Activated B cell treated with CpG ODN at 0.5 μM for 24 hours (primary cell): ENCODE measurements around the gene NR1H3. TPM values are rescaled to one million over a fixed set of nuclear protein-coding genes. Genes with fewer than 3 reads are reported as not detected.
"Not testable (repeated sequence)": the region's sequence is repeated elsewhere in the genome, so short reads cannot be mapped to it uniquely, and the experiment has no call there.

Experiments
- ATAC-seq: fragments of 200-7000 bp; cut with Tn5 transposase; one replicate; pipeline ENCODE4 v1.10.0; 2021; ENCODE audit warnings: low read depth, mild to moderate bottlenecking, moderate library complexity
- CTCF ChIA-PET: fragments of 350-600 bp; sonication (Branson Sonifier 250); formaldehyde crosslinking; loops from one replicate; lab custom pipeline; 2021; ENCODE audit warnings: antibody characterized with exemption; lab: Charles Lee
- POLR2A ChIA-PET: fragments of 350-600 bp; sonication (Branson Sonifier 250); formaldehyde crosslinking; loops from one replicate; lab custom pipeline; 2021; ENCODE audit warnings: antibody characterized with exemption; lab: Charles Lee
- DNase-seq: peaks from one replicate; pipeline ENCODE4 v3.0.0; 2022
- H3K27ac Mint-ChIP-seq: one replicate; pipeline ENCODE4 v1.8.0; 2020; ENCODE audit warnings: mixed read lengths
- H3K27me3 Mint-ChIP-seq: one replicate; pipeline ENCODE4 v1.8.0; 2021; ENCODE audit warnings: mixed read lengths
- H3K36me3 Mint-ChIP-seq: one replicate; pipeline ENCODE4 v1.8.0; 2021; ENCODE audit warnings: low read depth, mixed read lengths
- H3K4me1 Mint-ChIP-seq: one replicate; pipeline ENCODE4 v1.8.0; 2021; ENCODE audit warnings: mixed read lengths
- H3K4me3 Mint-ChIP-seq: one replicate; pipeline ENCODE4 v1.8.0; 2020; ENCODE audit warnings: mild to moderate bottlenecking, mixed read lengths
- H3K9me3 Mint-ChIP-seq: one replicate; pipeline ENCODE4 v1.8.0; 2020; ENCODE audit warnings: mixed read lengths
- CTCF ChIP-seq: fragments of 200-600 bp; IDR thresholded peaks from one replicate; pipeline ENCODE4 v1.8.0; 2022; ENCODE audit warnings: antibody characterized with exemption, mild to moderate bottlenecking
- intact Hi-C: fragments of 100-400 bp; cut with micrococcal nuclease; formaldehyde crosslinking; loops from one replicate; pipeline ENCODE4 v1.15.1; 2024
- total RNA-seq: library from RNA; stranded (reverse); gene quantifications from 2 replicates; pipeline ENCODE4 v1.2.3, GENCODE V29; 2022

Gene NR1H3
- total RNA-seq, result 3.9 and 4.9 TPM in 2 replicates

- H3K9me3 Mint-ChIP-seq, result no peaks in the 10 kb centered on the region
- peak; percentile 31 for ATAC-seq
- ChIA-PET CTCF (interaction anchor here (4.2 kb wide), 1 partner anchor 79 kb away, joined by 40 read pairs; the partner anchor contains the start of gene ARFGAP2), POLR2A (interaction anchor here (1.2 kb wide), 1 partner anchor 9 kb away, joined by 3 read pairs; the partner anchor contains the start of gene ACP2)
- peaks cover 2% of the 10 kb centered on the region for H3K4me1 Mint-ChIP-seq
- no peak for TF ChIP-seq CTCF
- H3K4me3 Mint-ChIP-seq, result no peak within 1 kb of the TSS
- intact Hi-C loops, result no loop called here
- DNase-seq, result no peak
- H3K27ac Mint-ChIP-seq, result no peak within 1 kb of the TSS
- no peaks in the 10 kb centered on the region for H3K27me3 Mint-ChIP-seq
- H3K36me3 Mint-ChIP-seq, result peaks cover 2% of the 10 kb centered on the region
These were observed at the start of gene NR1H3 for GRCh38 chr11:47257517-47258316. Gene NR1H3, plus strand, starts transcription at chr11:47257996. Its CDS starts 1,221 bp downstream, at chr11:47259217.

GRCh38 chr11:47208008-47208552 is 49.7 kb upstream of the NR1H3 start:
- H3K27me3 Mint-ChIP-seq, H3K27ac Mint-ChIP-seq, ATAC-seq, intact Hi-C loops, DNase-seq, H3K9me3 Mint-ChIP-seq, CTCF ChIA-PET, H3K4me1 Mint-ChIP-seq, H3K4me3 Mint-ChIP-seq, H3K36me3 Mint-ChIP-seq: not testable (repeated sequence)
- POLR2A ChIA-PET, result interaction anchor here (0.7 kb wide), 2 partner anchors 787 to 793 kb away, joined by 3 read pairs; no protein-coding TSS in a partner anchor

- ChIA-PET POLR2A (no interaction called here), CTCF (no interaction called here)
- no peak overlapping the region for H3K27ac Mint-ChIP-seq
- no peaks in the 10 kb centered on the region for H3K36me3 Mint-ChIP-seq
- no peaks in the 10 kb centered on the region for H3K9me3 Mint-ChIP-seq
- no peak for ATAC-seq
- DNase-seq, result no peak
- TF ChIP-seq CTCF, result no peak
- no peaks in the 10 kb centered on the region for H3K27me3 Mint-ChIP-seq
- H3K4me3 Mint-ChIP-seq, result no peak overlapping the region
- no peaks in the 10 kb centered on the region for H3K4me1 Mint-ChIP-seq
- intact Hi-C loops, result no loop called here
These were observed 49.2 kb upstream of the NR1H3 start for GRCh38 chr11:47208628-47209027.

GRCh38 chr11:47212938-47213337 is 44.9 kb upstream of the NR1H3 start:
- Mint-ChIP-seq H3K27ac (no peak overlapping the region), H3K27me3 (no peaks in the 10 kb centered on the region), H3K4me1 (peaks cover 24% of the 10 kb centered on the region), H3K36me3 (peaks cover 19% of the 10 kb centered on the region), H3K4me3 (no peak overlapping the region), H3K9me3 (no peaks in the 10 kb centered on the region)
- DNase-seq, result no peak
- ChIA-PET POLR2A (interaction anchor here (0.7 to 3.1 kb wide), 3 partner anchors 26 to 675 kb away, joined by 6 to 32 read pairs (median 27); partner anchors contain the start of genes ARFGAP2 and PACSIN3), CTCF (no interaction called here)
- intact Hi-C loops, result no loop called here
- TF ChIP-seq CTCF, result no peak
- ATAC-seq, result no peak

GRCh38 chr11:47213950-47214565 is 43.7 kb upstream of the NR1H3 start:
- H3K4me3 Mint-ChIP-seq, result peak overlapping the region; percentile 99
- H3K4me1 Mint-ChIP-seq, result peaks cover 35% of the 10 kb centered on the region
- H3K27me3 Mint-ChIP-seq, result no peaks in the 10 kb centered on the region
- H3K9me3 Mint-ChIP-seq, result no peaks in the 10 kb centered on the region
- CTCF ChIA-PET, result interaction anchor here (1.0 to 2.0 kb wide), 7 partner anchors 27 to 46 kb away, joined by 3 to 5 read pairs (median 5); partner anchors contain the start of genes ACP2, ARFGAP2 and PACSIN3
- H3K27ac Mint-ChIP-seq, result peak overlapping the region; percentile 100
- DNase-seq, result peak; percentile 72
- H3K36me3 Mint-ChIP-seq, result peaks cover 26% of the 10 kb centered on the region
- intact Hi-C loops, result loop anchor here (1.0 to 2.0 kb wide), 7 partner anchors 28 to 1284 kb away; partner anchors contain the start of genes ARHGAP1, MTCH2, PACSIN3 and PSMC3
- peak; percentile 73 for ATAC-seq
- TF ChIP-seq CTCF, result no peak
- POLR2A ChIA-PET, result interaction anchor here (0.6 to 3.4 kb wide), 37 partner anchors 11 to 971 kb away, joined by 3 to 77 read pairs (median 5); partner anchors contain the start of genes ACP2, AGBL2, ARFGAP2 and ATG13
